NCI-H460 (cell line): ENCODE results near the gene FZD10. TPM values are rescaled to one million over a fixed set of nuclear protein-coding genes. Genes with fewer than 3 reads are reported as not detected.

ENCODE experiments used
- DNase-seq: peaks from one replicate; pipeline ENCODE4 v3.0.0-alpha.2; 2016; ENCODE audit warnings: low read depth; ENCODE audit errors: extremely low read depth
- total RNA-seq: library from RNA; depleted of rRNA; stranded (reverse); fragments of >200 nt; shearing (Covaris generic); gene quantifications from 2 replicates; pipeline ENCODE4 v1.2.3, GENCODE V29; 2014; rRNA removed

FZD10 gene
- total RNA-seq, 1 experiment from 2014 or later, result not detected

DNA sequence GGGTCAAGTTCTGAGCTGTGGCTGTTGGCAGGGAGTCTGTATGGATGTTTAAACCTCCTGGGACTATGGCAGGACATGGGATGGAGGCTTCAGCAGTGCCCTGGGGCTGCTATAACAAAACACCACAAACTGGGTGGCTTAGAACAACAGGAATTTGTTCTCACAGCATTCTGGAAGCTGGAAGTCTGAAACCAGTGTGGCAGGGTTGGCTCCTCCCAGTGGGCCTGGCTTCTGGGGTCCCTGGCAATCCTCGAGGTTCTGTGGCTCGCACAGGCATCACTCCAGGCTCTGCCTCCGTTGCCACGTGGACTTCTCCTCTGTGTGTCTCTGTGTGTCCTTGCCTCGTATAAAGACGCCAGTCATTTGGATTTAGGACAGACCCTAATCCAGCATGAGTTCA, 39.9 kb downstream of the FZD10 start:
- no peak for DNase-seq

DNA sequence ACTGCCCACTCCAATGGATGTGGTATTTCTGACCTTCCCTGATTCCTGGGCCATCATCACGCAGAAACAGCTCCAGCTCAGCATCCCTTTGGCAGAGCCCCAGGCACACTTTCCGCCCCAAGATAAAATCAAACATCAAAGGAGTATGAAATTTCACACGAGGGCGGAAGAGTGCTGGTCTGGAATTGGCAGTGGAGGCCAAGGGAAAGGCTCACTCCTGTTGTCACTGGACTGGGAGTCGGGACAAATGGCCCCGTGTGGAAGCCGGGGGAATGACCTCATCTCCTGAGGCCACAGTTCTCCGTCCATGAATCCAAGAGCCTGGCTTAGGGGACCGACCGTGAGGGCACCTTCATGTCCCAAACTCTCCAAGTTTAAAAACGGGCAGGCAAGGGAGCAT, 40.9 kb downstream of the FZD10 start:
- no peak for DNase-seq

DNA sequence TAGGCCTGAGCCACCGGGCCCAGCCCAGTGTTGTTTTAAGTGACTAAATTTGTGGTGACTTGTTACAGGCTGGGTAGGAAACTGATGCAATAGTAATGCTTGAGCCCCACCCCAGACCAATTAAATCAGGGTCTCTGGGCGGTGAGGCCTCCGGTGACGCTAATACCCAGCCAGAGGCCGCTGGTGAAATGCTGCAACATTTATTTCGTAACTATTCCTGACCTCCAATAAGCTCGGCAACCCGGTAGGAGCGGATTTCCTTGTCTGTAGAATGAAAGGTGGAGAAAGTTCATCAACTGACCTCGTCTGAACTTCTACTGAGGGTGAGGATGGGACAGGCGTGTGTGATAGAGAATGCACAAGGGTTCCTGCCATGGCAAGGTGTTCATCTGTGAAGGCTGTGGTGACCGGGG, 42.3 kb downstream of the FZD10 start:
- no peak for DNase-seq

DNA sequence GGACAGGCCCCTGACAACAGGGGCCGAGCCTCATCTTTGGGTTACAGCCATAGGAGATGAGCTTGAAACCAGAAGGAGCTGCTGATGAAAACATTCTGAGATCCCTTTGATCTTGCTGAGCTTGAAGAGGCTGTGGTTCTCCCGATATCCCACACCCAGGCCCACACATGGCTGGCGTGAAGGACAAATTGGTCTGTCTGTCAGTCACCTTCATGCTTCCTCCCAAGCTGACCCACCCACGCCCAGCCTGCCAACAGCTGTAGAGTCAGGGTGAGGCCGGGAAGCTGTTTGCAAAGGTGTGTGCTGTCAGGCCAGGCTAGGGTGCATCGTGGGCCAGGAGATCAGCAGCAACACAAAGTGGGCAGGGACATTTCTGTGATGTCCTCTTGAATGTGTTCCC, 43.2 kb downstream of the FZD10 start:
- DNase-seq, result no peak

DNA sequence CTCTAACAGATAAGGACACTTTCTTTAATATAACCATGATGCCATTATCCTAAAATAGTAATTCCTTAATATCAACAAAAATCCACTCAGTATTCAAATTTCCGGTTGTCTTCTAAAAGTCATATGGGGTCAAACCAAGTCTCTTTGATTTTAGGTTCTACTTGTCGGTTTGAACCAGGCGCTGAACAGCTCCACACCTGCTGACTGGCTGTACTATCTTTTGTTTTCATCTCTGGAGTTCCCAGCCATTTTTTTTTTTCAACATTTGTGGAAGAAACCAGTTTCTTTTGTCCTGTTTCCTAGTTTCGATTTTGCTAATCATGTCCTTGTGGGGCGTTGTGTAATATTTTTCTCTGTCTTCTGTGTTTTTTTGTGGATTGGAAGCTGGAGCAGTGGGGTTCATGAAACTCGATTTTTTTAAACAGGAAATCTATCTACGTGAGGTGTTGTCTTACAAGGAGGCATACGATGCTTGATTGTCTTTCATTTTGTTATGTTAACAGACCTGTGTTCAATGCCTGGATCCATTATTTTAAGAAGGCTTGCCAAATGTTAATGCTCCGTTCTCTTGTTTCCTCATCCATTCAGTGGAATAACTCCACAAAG, 50.2 kb downstream of the FZD10 start:
- no peak for DNase-seq

DNA sequence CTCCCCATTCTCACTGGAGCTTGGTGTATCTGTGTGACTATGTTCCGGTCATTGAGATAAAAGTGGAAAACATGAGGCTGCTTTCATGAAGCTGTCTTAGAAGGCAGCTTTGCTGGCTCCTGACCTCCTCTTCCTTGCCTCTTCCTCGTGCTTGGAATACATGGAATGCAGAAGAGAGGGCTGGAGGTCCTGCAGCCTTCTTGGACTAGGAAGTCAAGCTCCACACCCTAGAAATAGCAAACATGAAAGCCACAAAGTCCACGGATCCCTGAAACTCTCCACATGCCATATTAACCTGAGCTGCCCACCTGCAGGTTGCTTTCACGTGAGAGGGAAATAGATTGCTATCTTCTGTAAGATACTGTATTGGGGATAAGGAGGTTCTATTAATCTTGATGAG, 51.0 kb downstream of the FZD10 start:
- DNase-seq, result no peak

DNA sequence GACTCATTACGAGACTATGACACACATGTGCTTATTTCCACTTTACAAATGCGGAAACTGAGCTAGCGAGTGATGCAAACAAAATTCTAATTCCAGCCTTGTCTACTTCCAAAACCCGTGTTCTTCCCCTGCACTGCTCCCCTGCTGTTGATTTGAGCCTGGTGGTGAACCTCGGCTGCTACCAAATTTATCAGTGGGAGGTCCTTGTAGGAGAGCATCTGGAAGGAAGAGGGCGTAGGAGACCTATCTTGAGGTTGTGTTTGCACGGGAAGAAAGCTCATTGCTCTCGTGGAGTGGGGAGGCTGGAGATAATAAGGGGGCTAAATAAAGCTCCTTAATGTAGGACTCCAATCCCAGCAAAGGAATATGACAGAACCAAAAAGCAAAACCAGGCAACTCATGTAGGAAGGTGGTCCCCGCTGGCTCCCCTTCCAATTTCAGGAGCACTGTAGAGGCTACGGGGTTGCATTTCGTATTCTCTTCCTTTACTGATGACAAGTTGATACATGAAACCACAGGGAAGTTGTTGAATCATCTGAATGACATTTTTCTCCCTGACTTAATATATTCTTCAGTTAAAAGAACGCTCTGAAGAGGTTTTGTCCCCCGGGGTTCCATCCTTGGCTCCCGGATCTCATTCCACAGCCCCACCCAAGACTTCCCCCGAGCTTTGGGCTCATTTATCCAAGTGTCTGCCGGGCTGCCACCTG, 52.6 kb downstream of the FZD10 start:
- DNase-seq, result no peak

Other genes with a start within 250 kb of the FZD10 start
- 0.02 TPM in 1 of 2 replicates, not detected in the other for gene PIWIL1, start 175.4 kb downstream of the FZD10 start, total RNA-seq